Activated CD4-positive, CD25-positive, alpha-beta regulatory T cell treated with anti-CD3 and anti-CD28 coated beads, Interleukin-2, amount 50 U/mL, for 16 hours (primary cell): ENCODE results near the gene SEPTIN3.
A peak's percentile ranks its signal among the peaks of the same experiment; 100 is the strongest.

Source experiments
- DNase-seq: peaks from one replicate; pipeline ENCODE4 v3.0.0-alpha.2; 2020; ENCODE audit warnings: low read depth, low spot score

Gene SEPTIN3

DNA sequence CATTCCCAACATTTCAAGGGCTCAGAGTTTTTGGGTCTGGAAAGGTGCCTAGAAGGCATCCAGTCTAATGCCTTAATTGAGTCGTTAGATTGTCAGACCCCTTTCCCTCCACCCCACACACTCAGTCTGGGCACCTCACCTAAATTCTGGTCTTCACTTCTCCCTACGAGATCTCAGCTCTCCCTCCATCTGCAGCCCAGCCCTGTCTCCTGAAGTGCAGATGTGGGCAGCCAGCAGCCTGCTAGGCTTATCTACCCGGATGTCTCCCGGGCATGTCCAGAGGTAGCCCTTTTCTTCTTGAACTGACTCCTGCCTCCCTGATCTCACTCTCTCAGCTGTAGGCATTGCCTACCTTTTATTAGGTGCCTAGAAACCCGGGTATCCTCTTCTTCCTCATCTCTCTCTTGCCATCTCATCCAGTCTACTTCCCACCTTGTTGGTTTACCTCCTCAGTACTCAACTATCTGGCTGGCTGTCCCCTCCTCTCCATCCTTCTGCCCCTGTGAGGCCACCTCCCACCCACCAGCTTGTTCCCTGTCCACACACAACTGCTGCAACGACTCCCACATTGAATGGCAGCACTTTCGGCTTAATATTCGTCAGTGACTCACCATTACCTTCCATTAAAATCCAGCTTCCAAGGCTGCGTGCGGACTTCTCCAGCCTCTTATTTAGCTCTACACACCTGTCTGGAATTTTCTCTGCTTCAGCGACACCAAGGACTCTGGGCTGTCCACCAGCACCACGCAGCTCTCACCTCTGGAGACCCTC lies 6.2 kb downstream of the SEPTIN3 start:
- no peak for DNase-seq

DNA sequence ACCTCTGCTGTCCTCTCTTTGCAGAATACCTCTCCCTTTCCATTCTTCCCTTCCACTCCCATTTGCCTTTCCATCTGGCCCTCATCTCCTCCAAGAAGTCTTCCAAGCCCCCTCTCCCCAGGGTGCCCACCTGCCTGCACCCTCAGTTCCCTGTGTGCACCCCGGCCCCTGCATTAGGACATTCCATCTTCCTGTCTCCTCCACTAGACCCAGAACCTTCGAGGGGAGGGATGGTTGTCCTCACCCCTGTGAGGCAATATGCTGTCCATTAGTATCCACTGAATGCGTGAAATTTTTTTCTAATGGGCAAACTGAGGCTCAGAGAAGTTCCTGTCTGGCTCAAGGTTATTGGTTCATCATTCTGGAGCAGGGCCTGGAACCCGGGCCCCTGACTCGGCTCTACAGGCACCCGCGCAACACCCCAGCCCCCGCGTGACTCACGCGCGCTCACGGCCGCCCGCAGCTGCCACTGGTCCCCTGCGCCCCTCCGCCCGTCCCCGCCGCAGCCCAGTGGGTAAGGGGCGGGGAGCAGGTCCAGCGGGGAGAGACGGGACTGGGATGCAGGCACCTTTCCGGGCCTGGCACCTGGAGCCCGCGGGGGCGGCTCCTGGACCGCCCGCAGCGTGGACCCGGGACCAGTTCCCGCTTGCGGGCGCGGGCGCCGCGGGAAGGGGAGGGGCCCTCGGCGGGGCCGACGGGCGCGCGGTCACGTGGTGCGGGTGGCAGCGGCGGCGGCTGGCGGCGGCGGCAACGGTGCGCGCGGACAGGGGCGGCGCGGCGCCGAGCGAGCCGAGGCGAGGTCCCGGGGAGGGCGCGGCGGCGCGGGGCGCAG lies 7.0 kb downstream of the SEPTIN3 start:
- peak; percentile 8 for DNase-seq

DNA sequence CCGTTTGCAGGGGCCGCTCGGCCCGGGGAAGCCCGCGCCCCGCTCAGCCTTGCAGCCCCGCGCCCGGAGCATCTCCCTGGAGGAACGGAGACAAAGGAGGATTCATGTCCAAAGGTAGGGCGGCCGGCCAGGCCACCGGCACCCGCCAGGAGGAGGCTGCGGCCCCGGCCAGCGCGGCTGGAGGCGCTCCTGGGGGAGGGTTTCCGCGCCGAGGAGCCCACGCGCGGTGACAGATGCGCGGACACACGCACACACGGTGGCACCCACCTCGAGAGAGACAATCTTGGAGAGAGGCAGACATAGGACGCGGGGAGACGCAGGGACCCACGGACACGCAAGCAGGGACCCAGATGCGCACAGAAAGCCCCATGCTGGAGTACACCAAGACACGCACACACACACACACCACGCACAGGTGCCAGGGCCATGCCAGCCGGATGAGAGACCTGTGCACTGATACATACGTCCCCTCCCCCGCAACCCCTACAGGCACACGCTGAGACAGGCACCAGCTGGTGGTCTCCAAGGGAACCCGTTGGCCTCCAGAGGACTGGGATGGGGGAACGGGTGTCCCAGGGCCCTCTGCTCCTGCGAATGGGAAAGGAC lies 7.8 kb downstream of the SEPTIN3 start:
- no peak for DNase-seq

DNA sequence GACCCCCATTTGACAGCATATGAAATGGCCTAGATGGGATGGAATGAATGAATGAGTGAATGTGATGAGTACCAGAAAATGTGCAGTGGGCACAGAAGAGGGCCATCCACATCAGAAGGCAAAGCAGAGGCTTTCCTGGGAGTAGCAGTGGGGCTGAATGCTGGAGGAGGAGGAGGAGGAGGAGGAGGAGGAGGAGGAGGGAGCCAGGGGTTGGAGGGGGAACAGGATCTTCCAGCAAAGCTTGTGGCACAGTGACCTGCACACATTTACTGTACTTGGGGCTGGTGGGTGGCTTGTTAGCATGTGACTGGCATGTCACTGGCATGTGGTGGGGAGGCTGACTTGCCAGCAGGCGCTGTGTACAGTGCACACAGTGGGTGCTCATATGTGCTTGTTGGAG lies 9.5 kb downstream of the SEPTIN3 start:
- DNase-seq, result no peak

DNA sequence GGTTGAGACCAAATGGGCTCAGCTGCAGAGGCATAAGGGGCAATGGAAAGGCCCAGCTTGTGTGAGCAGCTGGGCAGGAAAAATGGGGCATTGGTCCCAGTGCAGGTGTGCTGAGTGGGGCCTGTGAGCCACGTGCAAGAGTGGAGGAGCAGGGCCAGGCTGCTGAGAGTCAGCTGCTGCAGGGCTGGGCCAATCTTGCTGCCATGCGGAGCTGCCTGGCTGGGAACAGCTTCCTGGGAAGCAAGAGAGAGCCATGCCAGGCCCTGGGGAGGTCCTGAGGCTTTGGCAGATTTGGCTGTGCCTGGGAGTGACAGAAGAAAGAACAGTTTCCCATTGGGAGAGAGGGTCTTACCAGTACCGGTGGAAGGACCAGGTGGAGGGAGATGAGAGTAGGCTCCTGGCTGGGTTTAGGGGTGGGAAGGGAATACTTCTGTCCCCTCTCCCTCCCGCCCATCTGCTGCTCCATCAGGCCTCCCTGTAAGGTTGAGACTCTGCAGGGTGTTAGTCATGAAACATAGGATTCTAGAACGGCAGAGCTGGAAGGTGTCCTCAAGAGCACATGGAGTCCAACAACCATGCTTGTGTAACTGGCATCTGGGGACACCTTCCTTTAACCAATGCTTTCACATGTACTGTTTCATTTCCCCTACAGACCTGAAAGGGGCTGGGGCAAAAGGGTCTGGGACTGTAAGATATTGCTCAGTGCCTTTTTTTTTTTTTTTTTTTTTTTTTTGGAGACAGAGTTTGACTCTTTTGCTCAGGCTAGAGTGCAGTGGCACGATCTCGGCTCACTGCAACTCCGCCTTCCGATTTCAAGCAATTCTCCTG lies 10.4 kb downstream of the SEPTIN3 start:
- DNase-seq, result no peak

DNA sequence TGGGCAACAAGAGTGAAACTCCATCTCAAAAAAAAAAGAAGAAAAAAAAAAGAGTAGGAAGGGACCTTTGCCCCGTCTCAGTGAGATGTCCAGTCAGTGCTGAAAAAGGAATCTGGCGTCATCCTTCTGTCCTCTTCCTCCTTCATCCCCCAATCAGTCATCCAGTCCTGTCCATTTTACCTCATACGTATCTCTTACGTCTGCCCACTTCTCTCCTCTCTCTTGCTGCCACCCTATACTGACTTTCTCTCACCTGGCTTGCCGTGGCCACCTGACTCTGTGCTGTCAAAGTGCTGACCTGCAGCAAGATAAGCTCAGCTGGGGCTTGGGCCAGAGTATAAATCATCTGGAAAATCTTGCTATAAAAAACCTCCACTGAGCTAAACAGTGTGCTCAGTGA lies 13.6 kb downstream of the SEPTIN3 start:
- DNase-seq, result no peak

DNA sequence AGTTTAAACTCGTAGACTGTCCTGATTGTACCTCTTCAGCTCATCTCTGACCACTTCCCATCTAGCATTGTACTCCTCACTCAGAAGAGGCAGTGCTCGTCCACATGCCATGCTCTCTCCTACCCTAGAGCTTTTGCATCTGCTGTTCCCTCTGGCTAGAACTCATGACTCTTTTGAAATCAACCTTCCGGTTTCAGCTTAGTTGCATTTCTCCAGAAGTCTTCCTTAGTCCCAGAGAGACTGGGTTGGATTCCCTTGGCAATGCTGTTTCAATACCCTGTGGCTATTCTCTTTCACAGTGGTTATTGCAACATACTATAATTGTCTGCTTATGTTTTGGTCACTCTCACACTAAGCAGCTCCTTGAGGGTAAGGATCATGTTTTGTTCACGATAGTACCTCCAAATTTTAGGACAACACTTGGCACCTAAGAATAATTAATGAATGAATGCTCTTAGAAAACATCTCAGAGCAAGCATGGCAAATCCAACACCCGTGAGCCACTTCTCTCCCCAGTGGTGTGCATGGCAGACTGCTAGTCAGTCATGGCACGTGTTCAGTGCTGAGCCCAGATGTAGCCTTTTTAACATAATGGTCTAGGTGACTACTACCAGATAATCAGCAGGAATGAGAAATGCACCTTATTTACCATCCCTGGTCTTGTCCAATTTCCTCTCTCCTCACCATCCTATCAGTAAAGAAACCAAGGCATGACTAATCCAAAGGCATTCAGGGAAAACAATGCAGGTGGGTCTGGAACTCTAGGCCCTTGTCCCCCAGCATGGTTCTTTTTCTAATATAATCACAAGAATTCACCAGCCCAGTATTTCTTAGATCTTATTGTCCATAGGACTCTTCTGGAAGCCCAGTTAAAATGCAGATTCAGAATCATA lies 14.5 kb downstream of the SEPTIN3 start:
- no peak for DNase-seq

DNA sequence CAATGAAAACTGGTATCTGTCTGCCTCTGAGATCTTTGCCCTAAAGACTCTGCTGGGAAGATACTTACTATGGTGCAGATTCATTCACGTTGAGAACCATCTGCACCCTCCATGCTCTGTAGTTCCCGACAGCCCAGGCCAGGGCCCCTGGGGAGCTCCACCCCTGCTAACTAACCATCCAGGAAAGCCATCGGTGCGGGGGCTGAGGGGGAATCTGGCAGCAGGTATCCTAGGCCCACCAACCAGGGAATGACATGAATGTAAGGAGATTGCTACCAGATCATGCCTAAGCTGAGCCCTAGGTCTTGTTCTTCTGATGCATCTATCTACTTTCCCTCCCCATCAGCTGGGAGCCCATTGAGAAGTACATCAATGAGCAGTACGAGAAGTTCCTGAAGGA lies 18.0 kb downstream of the SEPTIN3 start:
- no peak for DNase-seq

DNA sequence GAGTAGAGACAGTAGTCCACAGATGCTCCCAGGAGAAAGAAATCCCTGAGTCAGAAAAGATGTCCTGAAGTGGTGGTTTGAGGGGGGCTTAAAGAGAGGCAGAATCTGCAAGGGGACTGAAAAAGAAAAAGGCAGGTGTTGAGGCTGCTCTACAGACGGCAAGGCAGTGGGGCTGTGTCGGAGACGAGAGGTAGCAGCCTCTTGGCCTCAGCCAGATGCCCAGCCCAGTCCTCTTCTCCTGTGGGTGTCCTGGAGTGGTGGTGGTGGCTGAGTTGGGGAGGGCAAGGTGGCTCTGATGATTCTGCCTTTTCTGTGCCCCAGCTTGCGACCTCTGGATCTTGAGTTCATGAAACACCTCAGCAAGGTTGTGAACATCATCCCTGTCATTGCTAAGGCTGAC lies 20.0 kb downstream of the SEPTIN3 start:
- no peak for DNase-seq

DNA sequence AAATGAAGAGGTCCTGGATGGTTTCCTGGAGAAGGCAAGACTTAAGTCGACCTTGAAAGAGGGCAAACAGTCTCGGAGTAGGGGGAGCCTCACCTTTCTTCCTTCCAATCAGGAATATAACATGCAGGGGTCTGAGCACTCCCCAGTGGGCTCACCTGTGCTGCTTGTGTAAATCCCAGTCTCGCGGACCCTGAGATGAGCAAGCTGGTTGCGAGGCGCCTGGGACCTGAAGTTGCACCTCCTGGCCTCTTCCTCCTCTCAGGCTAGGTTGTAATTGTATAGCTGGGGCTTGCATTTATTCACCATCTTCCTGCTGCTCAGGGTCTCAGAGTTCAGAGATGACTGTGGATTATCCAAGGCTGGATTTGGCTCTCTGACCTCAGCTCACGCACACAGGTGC lies 21.9 kb downstream of the SEPTIN3 start:
- DNase-seq, result no peak

DNA sequence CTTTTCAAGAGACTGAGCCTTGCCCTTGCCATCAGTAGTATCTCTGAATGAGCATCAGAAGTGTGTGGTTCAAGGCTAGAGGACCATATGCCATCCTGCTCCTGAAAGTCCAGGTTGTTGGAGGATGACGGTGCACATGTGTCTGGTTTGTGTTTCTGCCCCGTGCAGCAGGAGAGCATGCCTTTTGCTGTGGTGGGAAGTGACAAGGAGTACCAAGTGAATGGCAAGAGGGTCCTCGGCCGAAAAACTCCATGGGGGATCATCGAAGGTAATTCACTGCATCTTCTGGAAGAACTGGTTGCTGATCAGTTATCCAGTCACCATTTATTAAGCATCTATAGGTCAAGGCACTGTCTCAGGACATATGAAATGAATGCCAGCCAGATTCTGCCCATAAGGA lies 23.3 kb downstream of the SEPTIN3 start:
- no peak for DNase-seq

DNA sequence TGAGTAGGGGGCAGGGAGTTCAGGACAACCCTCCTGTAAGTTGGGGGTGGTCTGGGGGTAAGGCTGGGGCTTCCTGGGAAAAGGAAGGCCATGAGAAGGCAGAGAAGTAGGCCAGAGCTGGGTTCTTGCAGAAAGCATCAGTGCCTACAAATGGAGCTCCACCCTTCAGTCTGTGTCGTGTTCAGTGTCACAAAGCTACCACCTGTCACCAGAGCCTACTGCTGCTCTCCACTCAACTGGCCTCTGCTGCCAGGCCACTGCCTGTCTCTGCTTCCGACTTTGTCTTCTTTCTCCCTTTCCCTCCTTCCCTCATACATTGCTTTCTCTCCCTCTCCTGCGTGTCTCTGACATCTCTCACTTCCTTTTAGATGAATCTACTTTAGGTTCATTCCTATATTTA lies 26.0 kb downstream of the SEPTIN3 start:
- no peak for DNase-seq

DNA sequence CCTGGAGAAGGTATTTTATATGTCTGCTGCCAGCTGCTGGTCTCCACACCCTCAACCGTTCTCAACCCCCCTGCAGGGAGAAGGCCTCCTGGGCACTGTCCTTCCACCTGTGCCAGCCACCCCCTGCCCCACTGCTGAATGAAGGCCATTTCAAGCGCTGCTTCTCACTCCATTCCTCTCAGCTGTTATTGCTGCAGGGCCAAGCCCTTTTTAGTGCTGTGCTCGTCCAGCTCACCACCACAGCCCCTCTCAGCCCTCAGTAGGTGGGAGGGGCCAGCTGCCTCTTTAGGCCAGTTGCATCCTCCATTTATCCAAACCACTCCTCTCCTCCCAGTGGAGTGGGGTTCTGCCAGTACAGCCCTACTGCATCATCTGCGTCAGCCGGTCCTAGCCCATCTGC lies 27.6 kb downstream of the SEPTIN3 start:
- no peak for DNase-seq

DNA sequence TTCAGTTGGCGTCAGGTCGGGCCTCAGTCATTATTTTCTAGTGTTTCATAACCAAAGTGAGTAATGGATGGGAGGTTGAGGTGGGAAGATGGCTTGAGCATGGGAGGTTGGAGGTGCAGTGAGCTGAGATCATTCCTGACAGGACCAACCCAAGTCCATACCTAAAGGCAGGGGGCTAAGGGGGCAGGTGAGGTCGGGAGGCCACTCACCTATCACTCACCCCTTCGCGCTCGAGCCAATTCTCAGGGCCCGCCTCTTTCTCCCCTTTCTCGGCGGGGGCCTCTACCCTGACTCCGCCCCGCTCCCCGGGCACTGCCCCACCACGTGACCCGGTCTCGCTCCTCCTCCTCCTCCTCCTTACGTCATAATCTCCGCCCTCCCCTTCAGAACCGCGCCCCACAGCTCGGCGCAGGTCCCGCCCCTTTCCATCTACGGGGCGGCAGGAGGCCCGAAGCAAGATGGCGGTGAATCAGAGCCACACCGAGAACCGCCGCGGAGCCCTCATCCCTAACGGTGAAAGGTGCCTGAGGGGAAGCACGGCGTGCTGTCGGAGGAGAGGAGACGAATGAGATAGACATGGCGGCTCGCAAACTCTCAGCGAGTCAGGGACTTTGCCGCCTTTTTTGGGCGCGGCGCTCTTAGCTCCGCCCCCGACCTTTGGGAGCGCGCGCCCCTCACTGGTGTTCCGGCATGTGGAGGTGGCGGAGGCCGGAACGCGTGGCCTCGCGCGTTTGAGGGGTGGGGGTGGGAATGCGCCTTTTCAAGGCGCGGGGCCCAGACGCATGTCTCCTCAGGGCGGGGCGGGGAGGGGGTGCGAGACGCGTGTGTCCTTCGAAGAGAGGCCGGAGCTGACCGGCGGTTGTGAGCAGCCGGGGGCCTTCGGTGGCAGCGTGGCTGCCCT lies 29.4 kb downstream of the SEPTIN3 start, which contains the start of gene WBP2NL:
TSS of gene WBP2NL (plus strand) at position 428 of the 901 bp plus-strand sequence. CDS start at position 459, 31 bp downstream.
- DNase-seq, result peak; percentile 79

DNA sequence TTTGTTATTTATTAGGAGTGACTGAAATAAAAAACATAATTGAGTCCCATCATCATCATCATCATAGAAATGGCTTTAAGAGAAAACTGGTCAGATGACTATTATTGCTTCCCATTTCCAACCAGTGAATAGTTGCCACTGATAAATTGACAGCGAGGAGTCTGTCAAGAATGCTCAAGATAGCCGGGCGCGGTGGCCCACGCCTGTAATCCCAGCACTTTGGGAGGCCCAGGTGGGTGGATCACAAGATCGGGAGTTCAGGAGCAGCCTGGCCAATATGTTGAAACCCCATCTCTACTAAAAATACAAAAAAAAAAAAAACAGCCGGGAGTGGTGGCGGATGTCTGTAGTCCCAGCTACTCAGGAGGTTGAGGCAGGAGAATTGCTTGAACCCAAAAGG lies 31.2 kb downstream of the SEPTIN3 start:
- no peak for DNase-seq

DNA sequence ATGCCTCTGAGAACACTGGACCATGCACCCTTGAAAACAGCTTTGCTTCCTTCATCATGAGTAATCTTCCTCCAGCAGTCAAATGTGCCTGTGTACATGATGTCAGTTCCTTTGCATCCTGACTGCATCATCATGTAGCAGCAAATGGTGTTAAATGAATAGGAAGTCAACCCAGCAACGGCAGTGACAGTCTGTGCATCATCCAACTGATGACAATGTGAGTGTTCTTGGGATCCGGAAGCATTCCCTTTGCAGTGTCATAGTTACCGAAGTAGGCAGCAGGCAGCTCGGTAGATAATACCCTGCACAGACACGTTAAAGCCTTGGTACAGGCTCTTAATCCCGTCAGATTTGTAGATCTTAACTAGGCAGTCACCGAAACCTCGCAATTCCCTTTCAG lies 31.9 kb downstream of the SEPTIN3 start:
- DNase-seq, result no peak

DNA sequence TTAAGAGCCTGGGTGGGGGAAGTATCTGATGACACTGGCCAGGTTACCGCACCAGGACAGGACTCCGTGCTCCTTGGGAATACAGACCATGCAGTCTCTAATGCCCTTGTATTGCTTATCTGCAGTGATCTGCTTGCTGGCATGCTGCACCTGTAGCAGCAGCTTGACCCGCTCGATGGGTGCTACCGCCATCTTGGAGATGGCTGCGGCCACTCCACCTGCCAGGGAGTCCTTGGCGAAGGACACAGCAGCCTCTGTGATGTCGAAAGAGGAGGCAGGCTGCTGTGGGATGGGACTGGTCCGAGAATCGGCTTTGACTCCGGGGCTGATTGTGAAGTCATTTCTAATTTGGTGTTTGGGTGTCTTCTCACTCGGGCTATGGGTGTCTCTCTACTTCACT lies 32.5 kb downstream of the SEPTIN3 start:
- no peak for DNase-seq

DNA sequence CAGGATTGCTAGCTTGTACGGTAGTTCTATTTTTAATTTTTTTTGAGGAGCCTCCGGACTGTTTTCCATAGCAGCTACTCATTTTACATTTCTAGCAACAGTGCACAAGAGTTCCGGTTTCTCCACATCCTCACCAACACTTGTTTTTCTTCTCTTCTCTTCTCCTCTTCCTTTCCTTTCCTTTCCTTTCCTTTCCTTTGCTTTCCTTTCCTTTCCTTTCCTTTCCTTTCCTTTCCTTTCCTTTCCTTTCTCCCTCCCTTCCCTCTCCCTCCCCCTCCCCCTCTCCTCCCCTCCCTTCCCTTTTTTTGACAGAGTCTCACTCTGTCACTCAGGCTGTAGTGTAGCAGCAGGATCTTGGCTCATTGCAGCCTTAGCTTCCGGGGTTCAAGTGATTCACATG lies 38.7 kb downstream of the SEPTIN3 start:
- no peak for DNase-seq

DNA sequence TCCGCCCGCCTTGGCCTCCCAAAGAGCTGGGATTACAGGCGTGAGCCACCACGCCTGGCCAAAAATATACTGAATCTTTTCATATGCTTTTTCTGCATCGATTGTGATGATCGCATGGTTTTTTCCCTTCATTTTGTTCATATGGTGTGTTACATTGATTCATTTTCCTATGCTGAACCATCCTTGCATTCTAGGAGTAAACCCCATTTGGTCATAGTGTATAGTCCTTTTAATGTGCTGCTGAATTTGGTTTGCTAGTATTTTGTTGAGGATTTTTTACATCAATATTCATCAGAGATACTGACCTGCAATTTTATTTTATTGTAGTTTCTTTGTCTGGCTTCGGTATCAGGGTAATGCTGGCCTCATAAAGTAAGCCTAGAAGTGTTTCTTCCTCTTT lies 41.5 kb downstream of the SEPTIN3 start:
- no peak for DNase-seq

DNA sequence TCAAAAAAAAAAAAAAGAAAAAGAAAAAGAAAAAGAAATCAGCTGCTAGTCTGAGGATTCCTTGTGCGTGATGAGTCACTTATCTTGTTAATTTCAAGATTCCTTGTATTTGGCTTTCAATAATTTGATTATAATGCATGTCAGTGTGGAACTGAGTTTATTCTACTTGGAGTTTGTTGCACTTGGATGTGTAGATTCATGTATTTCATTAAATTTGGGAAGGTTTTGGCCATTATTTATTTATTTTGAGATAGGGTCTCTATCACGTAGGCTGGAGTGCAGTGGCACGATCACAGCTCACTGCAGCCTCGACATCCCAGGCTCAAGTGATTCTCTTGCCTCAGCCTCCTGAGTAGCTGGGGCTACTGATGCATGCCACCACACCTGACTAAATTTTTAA lies 44.1 kb downstream of the SEPTIN3 start:
- DNase-seq, result no peak
